22Rv1 (cell line): ENCODE results near the gene SLC27A1.

Source experiments
- CTCF ChIP-seq: fragments of 450-650 bp; IDR thresholded peaks from 2 replicates; pipeline ENCODE4 v1.5.1; 2017; ENCODE audit warnings: mild to moderate bottlenecking
- ZFX ChIP-seq: fragments of 450-650 bp; IDR thresholded peaks from 2 replicates; pipeline ENCODE4 v1.6.1; 2017; ENCODE audit warnings: antibody characterized with exemption, borderline replicate concordance

GRCh38 chr19:17488593-17489391 lies 18.5 kb downstream of the SLC27A1 start:
- TF ChIP-seq CTCF (peak; percentile 89), ZFX (no peak)
